H1 (cell line): ENCODE data around the gene TBX4.

ENCODE experiments used
- CTCF ChIP-seq, 3 experiments: IDR thresholded peaks; 1 replicate in 2 of 3; 2 replicates in 1 of 3; pipeline versions ENCODE4 v1.5.1 to v1.6.1; 2011; ENCODE audit warnings: low read length in 3 of 3, mild to moderate bottlenecking in 3 of 3, inconsistent platforms in 2 of 3, low read depth in 1 of 3, moderate library complexity in 1 of 3; ENCODE audit not compliant: insufficient read depth in 1 of 3; ENCODE audit errors: control extremely low read depth in 1 of 3
- EZH2 ChIP-seq: fragments of 200-600 bp; sonication (generic); IDR thresholded peaks from 2 replicates; pipeline ENCODE4 v1.7.1; 2012; ENCODE audit warnings: low read depth, mild to moderate bottlenecking, moderate library complexity, low read length, inconsistent platforms; ENCODE audit not compliant: severe bottlenecking
- TCF12 ChIP-seq: IDR thresholded peaks from 2 replicates; pipeline ENCODE4 v1.6.1; 2011; ENCODE audit warnings: low read depth, mild to moderate bottlenecking, low read length

GRCh38 chr17:61504697-61505096 is 52.5 kb downstream of the TBX4 start:
- TF ChIP-seq CTCF (IDR thresholded peaks at IDR 0.05; ENCODE audit: control extremely low read depth in 1 of 3, insufficient read depth in 1 of 3, low read depth in 1 of 3, low read length in 3 of 3), result no peak
- no peak for TF ChIP-seq TCF12
- TF ChIP-seq EZH2, result no peak
